Endothelial cell of hepatic sinusoid (primary cell): ENCODE results near the gene EPHA2.

Experiments
- in situ Hi-C: cut with HindIII; loops from 2 replicates; pipeline ENCODE4 v1.10.0; 2017; ENCODE audit warnings: low sequenced_read_pairs

The EPHA2 gene

DNA sequence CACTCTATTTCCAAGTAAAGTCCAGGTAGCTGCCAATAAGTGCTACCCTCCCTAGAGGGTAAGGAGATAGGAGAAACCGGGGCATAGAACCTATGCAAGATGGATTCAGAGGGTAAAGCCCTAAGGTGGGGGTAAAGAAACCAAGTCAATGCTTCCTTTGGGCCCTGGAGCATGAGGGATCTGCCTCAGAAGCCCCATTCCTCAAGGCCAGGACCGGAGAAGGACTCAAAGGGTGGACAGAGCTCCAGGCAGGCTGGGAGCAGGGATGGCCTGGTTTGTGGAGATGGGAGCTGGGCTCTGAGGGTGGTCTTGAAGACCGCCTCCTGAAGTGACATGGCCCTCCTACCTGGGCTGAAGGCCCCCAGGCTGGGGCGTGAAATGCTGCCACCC lies 3.9 kb downstream of the EPHA2 start:
- in situ Hi-C loops, result no loop called here

DNA sequence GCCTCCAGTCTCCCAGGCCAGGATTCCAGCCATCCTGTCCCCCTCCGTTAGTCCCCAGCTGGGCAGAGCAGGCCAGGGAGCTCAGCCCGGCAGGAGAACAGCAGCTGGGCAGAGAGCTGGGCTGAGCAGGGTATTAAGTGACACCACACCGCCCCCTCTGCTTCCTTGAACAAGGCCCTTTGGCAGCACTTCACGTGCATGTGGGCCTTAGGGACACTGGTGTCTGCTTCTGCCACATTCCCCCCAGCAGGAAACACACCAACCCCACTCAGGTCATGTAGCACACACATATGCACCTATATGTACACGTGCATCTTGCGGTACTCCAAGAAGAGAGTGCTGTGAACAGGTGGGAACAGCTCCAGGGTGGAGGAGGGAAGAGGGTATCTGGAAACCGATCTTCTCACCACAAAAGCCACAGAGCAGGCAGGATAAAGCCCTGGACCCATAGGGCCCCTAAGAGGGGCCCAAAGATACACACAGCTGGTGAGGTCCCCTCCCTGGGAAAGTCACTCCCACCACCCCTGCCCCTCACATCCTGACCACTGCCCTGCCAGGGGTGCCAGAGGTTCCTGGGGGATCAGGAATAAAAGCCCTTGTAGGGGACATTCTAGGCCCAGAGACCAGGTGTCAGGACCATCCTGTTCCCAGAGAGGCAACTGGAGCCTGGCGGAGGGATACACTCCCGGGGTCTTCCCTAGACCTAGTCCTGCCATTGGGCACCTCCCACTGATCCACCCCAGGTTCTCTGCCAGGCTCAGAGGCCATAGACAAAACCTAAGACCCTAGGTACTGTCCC lies 4.5 kb downstream of the EPHA2 start:
- in situ Hi-C loops, result no loop called here

DNA sequence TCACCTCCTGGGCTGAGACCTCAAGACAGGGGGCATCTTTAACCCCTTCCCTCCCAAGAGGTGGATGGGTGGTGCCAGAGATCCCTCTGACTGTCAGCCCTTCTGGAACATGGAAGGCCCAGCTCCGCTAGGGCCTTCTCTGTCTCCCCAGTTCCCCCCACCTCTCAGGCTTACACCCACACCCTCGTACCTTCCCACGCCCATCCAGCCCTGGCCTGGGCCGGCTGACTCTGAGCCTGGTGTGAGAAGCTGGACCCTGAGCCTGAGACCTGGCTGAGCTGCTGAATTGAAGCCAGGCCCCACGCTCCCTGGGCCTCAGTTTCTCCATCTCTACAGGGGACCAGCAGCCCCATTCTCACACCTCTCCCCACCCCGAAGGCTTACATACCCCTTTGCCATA lies 5.4 kb downstream of the EPHA2 start:
- in situ Hi-C loops, result no loop called here

DNA sequence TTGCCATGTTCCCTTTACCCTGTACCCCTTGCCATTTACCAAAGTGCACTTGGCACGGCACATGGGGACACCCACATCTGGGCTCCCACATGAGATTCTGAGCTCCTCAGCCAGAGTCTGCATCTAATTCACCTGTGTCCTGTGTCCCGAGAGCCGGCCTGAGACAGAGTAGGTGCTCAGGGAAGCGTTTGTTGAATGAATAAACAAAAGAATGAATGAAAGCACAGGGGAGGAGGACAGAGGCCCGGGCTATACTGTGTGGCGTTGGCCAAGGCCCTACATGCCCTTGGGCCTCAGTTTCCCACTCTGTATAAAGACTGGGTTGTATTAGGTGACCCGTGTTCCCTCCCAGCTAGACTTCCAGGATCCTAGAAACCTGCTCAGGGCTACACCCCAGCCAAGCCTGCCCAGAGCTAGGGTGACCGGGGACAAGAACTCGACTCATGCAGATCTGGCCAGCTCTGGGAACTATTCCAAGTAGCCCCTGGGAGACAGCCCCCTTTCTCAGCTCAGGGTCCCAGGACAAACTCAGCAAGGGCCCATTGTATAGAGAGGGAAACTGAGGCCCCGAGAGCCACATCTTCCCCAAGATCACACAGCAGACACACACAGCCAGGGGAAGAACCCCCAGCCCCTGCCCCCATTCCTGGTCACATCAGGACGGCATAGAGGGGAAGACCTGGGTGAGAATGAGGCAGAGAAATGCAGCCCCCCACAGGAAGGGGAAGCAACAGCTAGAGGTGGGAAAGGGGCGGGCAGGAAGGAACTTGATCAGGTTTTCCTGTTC lies 6.0 kb downstream of the EPHA2 start:
- in situ Hi-C loops, result no loop called here

DNA sequence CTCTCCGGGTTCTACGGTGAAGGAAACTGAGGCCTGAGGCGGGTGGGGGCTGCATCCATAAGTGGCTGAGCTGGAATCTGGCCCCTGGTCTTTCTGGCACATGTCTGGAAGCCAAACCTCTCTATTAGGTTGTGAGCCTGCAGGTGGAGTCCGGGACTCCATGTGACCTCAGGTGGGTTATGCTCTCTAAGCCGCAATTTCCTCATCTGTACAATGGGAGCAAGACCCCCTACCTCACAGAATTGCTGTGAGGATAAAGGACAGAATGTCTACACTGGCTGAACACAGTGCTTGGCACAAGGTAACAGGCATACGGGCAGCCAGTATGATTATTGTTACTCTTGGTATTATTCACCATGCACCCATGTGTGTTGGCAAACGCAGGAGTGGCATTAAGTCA lies 6.7 kb downstream of the EPHA2 start:
- in situ Hi-C loops, result no loop called here

DNA sequence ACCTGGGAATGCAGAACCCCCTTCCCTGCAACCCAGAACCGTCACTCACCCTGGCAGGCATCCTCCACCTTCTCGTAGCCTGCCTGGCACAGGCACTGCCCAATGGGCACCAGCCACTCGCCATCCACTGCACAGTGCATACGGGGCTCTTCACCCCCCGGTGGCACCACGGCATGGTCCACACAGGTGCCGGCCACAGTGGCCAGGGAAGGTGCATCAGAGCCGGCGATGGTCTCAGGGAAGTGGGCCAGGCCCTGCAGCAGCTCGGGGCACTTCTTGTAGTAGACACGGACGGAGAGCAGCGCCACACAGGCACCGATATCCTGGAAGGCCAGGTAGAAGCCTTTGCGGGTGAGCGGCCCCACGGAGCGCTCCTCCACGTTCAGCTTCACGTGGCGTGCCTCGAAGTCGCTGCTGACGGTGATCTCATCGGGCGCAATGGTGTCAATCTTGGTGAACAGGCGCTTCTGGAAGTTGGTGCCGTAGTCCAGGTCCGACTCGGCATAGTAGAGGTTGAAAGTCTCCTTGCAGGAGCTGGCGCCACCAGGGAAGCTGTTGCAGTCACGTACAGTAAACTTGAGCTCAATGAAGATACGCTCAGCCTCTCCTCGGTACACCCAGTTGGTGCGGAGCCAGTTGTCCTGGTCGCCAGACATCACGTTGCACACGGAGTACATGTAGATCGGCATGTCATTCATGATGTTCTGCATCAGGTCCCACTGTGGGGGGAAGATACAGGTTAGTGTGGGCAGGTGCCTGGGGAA lies 7.4 kb downstream of the EPHA2 start:
- in situ Hi-C loops, result no loop called here

DNA sequence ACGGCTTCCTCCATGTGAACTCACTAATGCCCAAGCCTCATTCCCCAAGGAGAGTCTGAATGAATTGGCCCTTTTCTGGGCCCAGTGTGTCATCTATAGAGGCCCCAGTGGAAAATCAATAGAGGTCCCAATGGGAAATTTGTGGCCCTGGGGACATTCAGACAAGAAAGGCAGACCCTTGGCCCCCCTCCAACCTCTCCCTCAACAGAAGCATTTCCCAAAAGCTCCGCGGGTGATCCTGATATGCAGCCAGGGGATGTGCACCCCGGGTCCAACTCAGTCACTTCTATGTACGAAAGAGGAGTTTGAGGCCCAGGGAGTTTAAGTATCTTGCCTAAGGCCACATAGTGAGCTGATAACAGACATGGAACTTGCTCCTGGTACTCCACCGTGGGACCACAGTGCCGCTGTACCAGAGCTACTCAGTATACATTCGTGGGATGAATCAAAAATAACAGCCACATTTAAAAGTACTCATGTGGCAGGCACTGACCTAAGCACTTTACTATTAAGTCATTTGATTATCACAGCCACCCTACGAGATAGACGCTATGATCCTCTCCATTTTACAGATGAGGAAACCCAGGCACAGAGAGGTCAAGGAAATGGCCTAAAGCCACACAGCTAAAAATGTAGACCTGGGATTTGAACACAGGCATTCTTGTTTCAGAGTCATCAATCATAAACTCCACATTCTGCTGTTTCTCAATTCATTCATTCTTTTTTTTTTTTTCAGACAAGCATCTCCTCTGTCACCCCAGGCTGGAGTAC lies 8.5 kb downstream of the EPHA2 start:
- in situ Hi-C loops, result no loop called here

DNA sequence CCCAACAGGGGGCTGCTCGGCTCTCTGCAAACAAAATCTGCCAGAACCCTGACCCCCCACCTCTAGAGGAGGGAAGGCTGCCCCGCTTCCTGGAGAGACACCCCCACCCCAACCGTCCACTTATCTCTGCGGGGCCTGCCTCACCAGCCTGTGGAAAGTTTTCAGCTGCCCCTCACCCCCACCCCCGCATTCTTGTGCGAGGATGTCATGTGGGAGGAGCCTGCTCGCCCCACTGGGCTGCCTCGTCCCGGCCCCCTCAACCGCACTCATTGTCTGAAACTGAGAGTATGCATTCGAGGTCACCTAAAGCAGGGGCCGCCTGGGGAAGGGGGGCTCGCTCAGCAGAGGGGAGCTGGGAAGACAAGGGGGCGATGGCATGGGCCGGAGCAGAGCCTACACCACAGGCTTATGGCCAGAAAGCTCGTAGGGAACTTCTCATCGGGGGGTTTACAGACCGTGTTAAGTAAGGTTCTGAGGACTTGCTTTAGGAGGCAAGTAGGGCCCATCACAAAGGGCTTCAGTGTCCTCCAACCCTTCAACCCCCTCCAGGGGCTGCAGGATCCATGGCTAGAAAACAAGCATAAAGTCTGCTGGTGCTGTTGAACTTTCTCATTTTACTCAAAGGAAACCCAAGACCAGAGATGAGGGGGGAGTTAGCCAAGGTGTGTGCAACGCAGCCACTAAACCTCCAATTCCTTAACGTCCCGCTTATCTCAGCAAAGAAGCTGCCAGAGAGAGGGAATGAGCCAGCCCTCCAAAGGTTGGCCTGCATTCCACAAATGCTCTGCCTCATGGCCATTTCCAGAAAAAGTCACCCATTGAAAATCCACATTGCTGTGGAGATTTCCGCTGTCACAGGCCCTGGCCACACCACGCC lies 9.4 kb downstream of the EPHA2 start:
- in situ Hi-C loops, result no loop called here

DNA sequence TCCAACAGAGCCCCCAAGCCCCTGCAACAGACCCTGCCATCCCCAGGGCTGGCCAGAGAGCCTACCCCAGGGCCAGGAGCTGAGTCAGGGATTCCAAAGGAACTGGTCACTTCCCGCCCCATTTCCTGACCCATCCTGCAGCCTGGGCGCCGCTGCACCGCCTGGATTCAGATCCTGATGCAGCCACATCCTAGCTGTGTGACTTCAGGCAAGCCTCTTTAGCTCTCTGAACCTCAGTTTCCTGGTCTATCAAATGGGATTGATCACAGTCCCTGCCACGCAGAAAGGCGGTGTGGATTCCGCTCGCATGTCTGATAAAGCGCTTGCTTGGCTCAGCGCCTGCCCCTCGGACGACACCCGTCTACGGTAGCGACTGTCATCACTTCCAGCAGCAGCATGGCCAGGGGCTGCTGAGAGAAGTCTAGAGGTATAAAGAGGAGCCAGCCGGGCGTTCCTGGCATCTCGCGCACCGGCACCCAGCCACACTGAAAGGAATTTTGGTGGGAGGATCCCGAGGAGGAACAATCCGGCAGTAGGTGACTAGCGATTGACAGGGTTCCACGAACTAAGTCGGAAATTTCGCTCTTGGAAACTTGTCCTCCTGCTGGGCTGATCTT lies 10.1 kb downstream of the EPHA2 start:
- in situ Hi-C loops, result no loop called here

DNA sequence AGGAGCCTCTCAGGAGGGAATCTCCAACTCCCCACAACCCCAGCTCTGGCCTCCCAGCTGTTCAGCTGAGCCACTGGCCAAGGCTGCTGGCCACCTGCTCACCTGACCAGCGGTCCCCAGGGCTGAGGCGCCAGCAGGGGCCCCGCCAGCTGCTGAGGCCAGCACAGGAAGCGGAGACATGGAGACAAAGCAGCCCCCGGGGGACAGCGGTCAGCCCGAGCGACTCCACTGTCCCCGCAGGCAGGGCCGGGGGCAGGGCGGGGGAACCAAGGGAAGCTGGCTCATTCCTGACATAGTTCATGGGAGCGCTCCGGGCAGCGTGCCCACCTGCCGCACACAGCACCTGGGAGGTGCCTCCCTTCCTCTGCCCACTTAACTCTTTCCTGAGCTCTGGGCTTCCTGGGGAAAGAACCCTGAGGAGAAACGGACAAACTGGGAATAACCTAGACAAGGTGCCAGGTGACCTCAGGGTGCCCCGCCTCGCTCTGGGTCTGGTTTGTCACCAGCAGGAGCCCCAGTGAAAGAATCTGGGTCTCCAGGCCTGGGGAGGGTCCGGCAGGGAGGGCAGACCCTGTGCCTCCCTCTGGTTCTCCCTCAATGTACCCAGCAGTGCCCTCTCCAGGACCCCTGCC lies 10.7 kb downstream of the EPHA2 start:
- in situ Hi-C loops, result no loop called here

DNA sequence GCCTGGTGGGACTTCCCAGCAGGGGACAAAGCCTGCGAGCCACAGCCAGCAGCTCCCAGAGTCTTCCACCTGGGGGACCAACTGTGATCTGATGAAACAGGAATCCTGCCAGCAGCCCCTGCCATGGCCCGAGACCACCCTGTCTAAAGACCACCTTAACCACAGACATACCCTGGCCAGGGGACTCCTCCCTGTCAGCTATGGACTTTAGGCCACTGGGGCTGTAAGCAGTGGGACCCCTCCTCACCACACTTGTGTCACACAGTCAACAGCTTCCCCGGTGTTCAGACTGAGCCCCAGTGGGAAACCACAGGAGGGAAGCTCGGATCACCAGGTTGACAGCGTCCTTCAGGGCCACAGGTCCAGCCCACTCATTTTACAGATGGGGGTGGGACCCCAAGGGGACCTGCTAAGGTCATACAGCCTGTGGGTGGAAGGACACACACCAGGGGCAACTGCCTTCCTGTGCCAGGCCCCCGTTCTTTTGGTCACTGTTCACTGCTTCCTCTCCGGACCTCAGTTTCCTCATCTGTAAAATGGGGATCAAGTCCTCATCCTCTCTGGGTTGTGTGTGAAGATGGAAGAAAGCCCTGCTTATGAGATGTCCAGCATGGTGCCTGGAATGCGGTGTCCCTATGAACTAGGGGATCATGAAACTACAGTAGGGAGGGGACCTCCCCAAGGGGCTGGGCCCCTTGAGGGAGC lies 11.4 kb downstream of the EPHA2 start:
- in situ Hi-C loops, result no loop called here

DNA sequence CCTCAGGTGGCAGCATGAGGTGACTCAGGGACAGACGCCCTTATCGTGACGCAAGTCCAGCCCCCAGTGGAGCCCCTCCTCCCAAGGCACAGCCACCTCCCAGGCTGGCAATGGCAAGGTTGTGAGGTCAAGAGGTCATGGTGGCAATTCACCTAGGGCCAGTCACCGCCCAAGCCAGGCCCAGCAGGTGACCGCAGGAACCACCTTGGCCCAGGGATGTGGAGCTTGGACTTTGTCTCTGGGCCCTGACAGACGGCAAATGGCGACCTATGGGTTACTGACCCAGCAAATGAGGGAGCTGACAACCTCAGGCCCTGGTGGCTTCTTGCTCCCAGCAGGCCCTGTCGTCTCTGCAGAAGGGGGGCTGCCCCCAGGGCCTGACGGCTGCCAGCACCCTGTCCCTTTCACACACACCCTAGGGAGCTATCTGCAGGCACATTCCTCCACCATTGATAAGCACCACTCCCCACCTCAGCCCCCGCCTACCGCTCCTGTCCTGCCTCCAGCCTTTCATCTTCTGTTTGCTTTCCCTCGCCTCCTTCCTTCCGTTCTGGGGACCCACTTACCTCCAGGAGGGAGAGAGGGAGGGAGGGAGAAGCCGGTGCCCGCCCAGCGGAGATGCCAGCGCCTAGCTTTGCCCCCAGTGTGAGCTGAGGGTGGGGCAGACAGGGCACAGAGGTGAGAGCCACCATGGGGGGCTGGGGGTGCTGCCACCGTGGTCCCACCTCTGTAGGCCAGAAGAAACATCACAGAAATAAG lies 12.1 kb downstream of the EPHA2 start:
- in situ Hi-C loops, result no loop called here

DNA sequence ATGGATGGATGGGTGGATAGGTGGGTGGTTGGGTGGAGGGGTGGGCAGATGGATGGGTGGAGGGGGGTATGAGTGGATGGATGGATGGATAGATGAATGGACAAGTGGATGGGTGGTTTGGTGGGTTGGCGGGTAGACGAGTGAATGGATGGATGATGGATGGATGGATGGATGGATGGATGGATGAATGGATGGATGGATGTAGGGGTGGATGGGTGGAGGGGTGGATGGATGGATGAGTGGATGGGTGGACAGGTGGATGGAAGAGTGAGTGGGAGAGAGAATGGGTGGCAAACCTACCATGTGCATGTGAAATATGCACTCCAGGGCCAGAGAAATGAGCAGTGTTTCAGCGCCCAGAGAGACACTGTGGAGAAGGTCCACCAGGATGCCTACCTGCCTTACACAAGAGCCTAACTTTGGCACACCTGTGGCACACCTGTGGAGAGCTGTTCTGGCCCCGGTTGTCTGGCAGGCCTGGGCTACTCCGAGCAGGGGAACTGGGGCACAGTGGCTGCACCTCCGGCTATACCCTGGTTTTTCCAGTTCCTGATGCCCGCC lies 12.8 kb downstream of the EPHA2 start:
- in situ Hi-C loops, result no loop called here

DNA sequence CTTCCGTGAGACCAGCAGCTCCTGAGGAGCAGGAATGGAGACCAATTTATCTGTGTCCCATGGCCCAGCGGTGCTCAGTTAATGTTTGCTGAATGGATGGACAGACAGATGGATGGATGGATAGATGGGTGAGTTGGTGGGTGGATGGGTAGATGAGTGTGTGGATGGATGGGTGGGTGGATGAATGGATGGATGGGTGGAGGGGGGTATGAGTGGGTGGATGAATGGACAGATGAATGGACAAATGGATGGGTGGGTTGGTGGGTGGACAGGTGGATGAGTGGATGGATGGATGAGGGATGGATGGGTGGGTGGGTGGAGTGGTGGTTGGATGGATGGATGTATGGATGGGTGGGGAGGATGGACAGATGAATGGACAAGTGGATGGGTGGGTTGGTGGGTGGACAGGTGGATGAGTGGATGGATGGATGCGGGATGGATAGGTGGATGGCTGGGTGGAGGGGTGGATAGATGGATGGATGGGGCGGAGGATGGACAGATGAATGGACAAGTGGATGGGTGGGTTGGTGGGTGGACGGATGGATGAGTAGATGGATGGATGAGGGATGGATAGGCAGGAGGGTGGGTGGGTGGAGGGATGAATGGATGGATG lies 13.4 kb downstream of the EPHA2 start:
- in situ Hi-C loops, result no loop called here

DNA sequence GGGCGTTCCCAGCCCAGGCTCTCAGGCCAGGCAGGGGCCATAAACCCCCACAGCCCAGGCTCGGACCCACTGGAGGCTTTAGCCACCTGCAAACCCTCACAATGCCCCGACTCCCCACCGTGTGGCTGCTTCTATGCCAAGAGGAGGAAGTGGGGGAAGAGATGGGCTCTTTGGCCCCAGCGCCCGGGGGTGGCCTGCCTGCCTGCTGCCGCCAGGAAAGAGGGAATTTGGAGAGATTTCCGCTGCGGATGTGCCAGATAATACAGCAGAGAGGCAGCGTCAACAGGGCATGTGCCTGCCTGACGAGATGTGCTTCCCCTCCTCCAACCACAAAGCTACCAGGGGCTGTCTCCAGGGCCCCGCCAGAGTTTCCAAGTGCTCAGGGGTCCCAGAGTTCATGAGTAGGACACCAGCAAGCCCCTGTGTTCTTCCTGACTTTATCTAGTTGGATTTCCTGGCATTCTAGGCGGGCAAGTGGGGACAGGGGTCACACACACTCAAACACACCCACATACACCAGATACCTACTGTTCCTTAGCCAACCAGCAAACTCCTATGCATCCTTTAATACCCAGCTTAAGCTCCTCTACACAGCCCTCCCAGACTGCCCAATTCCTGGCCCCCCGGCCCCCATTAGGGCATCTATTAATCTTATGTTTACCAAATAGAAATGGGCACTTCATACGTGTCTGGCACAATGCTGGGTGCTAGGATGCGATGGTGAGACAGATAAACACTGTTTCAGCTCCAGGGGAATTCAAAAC lies 14.1 kb downstream of the EPHA2 start:
- in situ Hi-C loops, result no loop called here

DNA sequence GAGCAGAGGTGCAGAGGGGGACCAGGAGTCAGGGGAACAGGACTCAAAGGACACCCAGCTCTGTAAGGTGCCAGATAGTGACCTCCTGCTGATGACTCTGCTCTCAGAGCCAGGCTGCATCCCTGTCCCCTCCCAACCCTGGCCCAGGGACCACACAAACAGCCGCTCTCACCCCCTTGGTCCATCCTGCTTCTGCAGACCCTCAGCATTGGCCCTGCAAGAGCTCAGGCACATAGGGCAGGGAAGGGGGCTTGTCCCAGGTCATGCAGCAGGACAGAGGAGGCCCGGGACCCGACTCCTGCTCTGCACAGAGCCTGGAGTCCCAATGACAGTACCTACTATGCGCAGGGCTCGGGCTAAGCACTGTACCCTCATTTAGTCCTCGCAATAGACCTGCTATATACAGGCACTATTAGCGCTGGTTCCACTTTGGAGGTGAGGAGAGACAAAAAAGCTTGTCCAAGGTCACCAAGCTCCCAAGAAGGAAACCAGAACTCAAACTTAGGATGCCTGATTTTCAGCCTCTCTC lies 15.7 kb downstream of the EPHA2 start:
- in situ Hi-C loops, result no loop called here
